Uterus (tissue), 4 donors: ENCODE results near the gene IL12B. TPM values are rescaled to one million over a fixed set of nuclear protein-coding genes. Genes with fewer than 3 reads are reported as not detected.
"Not testable (repeated sequence)": the region's sequence is repeated elsewhere in the genome, so short reads cannot be mapped to it uniquely, and the experiment has no call there.

Source experiments
- DNase-seq, 2 donors: peaks; one replicate each; pipeline ENCODE4 v3.0.0-alpha.2; 2019 to 2020
- H3K27ac ChIP-seq, 2 donors: fragments of 200-600 bp; sonication (generic); 1 replicate in 1 of 2; 2 replicates in 1 of 2; pipeline ENCODE4 v1.5.1; 2016 to 2018
- H3K27me3 ChIP-seq, 2 donors: fragments of 200-600 bp; sonication (generic); one replicate each; pipeline ENCODE4 v1.5.1; 2018 to 2019; ENCODE audit warnings: control low read depth in 1 of 2
- H3K36me3 ChIP-seq, 2 donors: fragments of 200-600 bp; sonication (generic); one replicate each; pipeline ENCODE4 v1.5.1; 2019; ENCODE audit warnings: control low read depth in 1 of 2
- H3K4me1 ChIP-seq, 2 donors: fragments of 200-600 bp; sonication (generic); one replicate each; pipeline ENCODE4 v1.5.1; 2018 to 2019; ENCODE audit warnings: control low read depth in 1 of 2
- H3K4me3 ChIP-seq, 2 donors: fragments of 200-600 bp; sonication (generic); 1 replicate in 1 of 2; 2 replicates in 1 of 2; pipeline ENCODE4 v1.5.1; 2018 to 2019; ENCODE audit warnings: mild to moderate bottlenecking in 1 of 2
- H3K9me3 ChIP-seq, 2 donors: fragments of 200-600 bp; sonication (generic); one replicate each; pipeline ENCODE4 v1.5.1; 2019; ENCODE audit warnings: control low read depth in 1 of 2
- POLR2A ChIP-seq, 2 donors: fragments of 450-650 bp; IDR thresholded peaks; one replicate each; pipeline ENCODE4 v1.6.1; 2016; ENCODE audit warnings: antibody characterized with exemption in 2 of 2, mild to moderate bottlenecking in 1 of 2, moderate library complexity in 1 of 2
- intact Hi-C: fragments of 100-400 bp; cut with DNase I; formaldehyde crosslinking; loops from one replicate; pipeline ENCODE4 v1.15.1; 2023; ENCODE audit warnings: low total_unique reads
- total RNA-seq, 4 donors: library from RNA; depleted of rRNA in 3 of 4; stranded (reverse); fragments of >200 nt in 3 of 4; gene quantifications; one replicate each; pipeline versions ENCODE4 v1.1.0 to v1.2.4, GENCODE V29; 2014 to 2023
- TF ChIP-seq, protein P1 (sequence below), 4 experiments: fragments of 200-600 bp in 2 of 4; fragments of 450-650 bp in 2 of 4; sonication (generic) in 2 of 4; IDR thresholded peaks; one replicate each; pipeline ENCODE4 v1.5.1; 2016 to 2019; ENCODE audit warnings: antibody characterized with exemption in 4 of 4, mild to moderate bottlenecking in 2 of 4, moderate library complexity in 1 of 4
- donor health status: DM: yes; HTN: yes; CAD: no.

The IL12B gene
- total RNA-seq, 4 donors from 2014 or later = not detected

DNA sequence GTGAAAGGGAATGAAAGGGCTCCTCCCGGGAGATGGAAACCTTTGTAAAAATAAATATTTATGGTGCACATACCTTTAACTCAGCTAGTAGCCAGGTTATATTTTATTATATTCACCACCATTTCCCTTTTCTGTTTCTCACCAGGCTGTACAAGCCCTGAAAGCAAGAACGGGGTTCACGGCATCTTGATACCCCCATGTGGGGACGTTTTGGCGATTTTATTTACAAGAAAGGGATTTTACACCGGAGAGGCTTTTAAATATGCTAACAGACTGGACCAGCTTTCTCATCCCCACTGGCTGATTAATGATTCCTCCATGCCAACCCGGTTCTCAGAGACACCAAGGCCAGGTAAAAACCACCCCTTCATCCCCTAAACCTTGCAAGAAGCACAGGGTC, 19.2 kb downstream of the IL12B start:
- H3K36me3 ChIP-seq = no peaks in the 10 kb centered on the region
- intact Hi-C loops = no loop called here
- H3K9me3 ChIP-seq = no peaks in the 10 kb centered on the region
- no peak for TF ChIP-seq POLR2A (IDR thresholded peaks at IDR 0.05)
- TF ChIP-seq, protein P1, sequence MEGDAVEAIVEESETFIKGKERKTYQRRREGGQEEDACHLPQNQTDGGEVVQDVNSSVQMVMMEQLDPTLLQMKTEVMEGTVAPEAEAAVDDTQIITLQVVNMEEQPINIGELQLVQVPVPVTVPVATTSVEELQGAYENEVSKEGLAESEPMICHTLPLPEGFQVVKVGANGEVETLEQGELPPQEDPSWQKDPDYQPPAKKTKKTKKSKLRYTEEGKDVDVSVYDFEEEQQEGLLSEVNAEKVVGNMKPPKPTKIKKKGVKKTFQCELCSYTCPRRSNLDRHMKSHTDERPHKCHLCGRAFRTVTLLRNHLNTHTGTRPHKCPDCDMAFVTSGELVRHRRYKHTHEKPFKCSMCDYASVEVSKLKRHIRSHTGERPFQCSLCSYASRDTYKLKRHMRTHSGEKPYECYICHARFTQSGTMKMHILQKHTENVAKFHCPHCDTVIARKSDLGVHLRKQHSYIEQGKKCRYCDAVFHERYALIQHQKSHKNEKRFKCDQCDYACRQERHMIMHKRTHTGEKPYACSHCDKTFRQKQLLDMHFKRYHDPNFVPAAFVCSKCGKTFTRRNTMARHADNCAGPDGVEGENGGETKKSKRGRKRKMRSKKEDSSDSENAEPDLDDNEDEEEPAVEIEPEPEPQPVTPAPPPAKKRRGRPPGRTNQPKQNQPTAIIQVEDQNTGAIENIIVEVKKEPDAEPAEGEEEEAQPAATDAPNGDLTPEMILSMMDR (IDR thresholded peaks at IDR 0.05) = no peak
- peaks cover 0 to 10% of the 10 kb centered on the region in 2 donors for H3K27me3 ChIP-seq
- DNase-seq = no peak
- no peak overlapping the region for H3K27ac ChIP-seq
- H3K4me1 ChIP-seq = no peaks in the 10 kb centered on the region
- H3K4me3 ChIP-seq = no peak overlapping the region

DNA sequence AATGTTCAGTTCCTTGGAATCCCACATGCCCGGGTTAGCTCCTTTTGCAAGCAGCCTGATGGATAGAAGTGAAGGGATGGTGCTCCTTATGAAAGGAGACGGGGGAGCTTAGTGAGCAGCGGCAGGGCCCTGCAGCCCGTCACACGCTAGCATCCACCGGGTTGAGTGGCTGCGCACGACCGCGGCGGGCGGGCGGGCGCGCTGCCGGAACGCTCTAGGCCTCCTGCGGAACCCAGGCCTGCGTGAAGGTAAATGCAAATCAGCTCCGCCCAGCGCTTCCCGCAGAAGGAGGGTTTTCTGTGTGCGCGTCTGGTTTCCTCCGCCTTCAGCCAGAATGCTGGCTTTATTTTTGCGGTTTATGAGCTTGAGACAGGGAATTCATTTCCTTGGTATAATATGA, 19.8 kb downstream of the IL12B start:
- intact Hi-C loops = no loop called here
- Histone ChIP-seq H3K9me3 (no peaks in the 10 kb centered on the region), H3K36me3 (no peaks in the 10 kb centered on the region), H3K4me1 (no peaks in the 10 kb centered on the region), H3K27ac (no peak overlapping the region), H3K27me3 (peaks cover 0 to 10% of the 10 kb centered on the region in 2 donors), H3K4me3 (no peak overlapping the region)
- DNase-seq = no peak
- TF ChIP-seq POLR2A (IDR thresholded peaks at IDR 0.05) = no peak
- TF ChIP-seq, protein P1 (IDR thresholded peaks at IDR 0.05) = no peak

DNA sequence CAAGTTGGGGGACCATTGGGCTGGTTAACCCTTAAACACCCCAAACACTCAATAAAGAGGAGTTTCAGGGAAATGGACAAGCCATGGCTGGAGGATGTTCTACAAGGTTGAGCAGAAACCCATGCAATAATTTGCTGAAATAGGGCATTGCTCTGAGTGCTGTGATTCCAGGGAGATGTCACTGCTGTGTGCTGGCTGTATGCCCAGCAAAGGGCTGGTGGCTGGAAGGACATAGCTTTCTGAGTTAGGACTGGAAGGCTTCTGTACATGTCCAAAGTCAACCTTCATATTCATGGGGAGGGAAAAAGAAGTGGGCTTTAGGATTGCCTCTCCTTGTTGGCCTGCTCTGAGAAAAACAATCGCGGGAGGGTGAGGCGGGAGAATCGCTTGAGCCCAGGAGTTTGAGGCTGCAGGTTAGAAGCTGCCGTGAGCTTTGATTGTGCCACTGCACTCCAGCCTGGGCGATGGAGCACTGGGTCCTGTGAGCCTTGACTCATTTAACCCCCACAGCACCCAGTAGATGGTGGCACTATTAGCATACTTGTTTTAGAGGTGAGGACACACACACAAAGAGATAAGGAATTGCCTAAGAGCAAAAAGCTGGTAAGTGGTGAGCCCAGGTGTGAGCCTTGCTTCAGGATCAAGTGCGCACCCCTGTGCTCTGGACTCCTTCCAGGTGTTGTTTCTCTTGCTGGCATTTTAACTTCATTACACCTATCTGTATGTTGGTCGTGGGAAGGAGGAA, 20.4 kb downstream of the IL12B start:
- no peak for DNase-seq
- TF ChIP-seq, protein P1 (IDR thresholded peaks at IDR 0.05) = no peak
- TF ChIP-seq POLR2A (IDR thresholded peaks at IDR 0.05) = no peak
- no peaks in the 10 kb centered on the region for H3K4me1 ChIP-seq
- no peaks in the 10 kb centered on the region for H3K9me3 ChIP-seq
- no peaks in the 10 kb centered on the region for H3K36me3 ChIP-seq
- intact Hi-C loops = no loop called here
- peaks cover 0 to 10% of the 10 kb centered on the region in 2 donors for H3K27me3 ChIP-seq
- H3K4me3 ChIP-seq = no peak overlapping the region
- H3K27ac ChIP-seq = no peak overlapping the region

DNA sequence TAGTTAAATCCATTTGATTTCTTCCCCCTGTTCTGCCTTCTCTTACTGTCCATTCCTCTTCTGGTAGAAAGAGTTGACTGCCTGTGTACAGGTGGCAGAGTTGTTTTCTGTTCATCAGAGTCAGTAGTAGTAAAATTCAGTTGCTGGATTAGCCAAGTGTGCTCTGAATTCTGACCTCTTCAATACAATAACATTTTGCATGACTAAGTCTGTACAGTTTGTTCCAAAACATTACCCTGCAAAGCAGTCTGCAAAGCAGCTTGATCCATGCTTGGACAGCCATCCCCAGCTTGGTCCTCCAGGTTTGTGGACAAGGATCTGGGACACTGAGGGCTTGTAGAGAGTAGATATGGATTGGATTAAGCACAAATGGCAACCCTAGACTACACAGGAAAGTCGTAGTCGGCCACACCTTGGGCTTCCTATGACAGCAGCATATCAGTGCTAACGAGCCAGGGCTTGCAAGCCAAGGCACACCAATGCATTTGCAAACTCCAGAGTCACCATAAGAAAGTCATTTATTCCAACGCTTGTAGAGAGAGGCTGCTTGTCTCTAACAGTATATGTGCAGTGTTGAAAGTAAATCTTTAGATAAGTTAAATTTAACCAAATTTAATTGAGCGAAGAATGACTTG, 25.2 kb downstream of the IL12B start:
- Histone ChIP-seq H3K36me3 (no peaks in the 10 kb centered on the region), H3K4me3 (no peak overlapping the region), H3K4me1 (no peaks in the 10 kb centered on the region), H3K27ac (no peak overlapping the region), H3K27me3 (no peaks in the 10 kb centered on the region), H3K9me3 (no peaks in the 10 kb centered on the region)
- intact Hi-C loops = no loop called here
- TF ChIP-seq, protein P1 (IDR thresholded peaks at IDR 0.05) = no peak
- TF ChIP-seq POLR2A (IDR thresholded peaks at IDR 0.05) = no peak
- no peak for DNase-seq

DNA sequence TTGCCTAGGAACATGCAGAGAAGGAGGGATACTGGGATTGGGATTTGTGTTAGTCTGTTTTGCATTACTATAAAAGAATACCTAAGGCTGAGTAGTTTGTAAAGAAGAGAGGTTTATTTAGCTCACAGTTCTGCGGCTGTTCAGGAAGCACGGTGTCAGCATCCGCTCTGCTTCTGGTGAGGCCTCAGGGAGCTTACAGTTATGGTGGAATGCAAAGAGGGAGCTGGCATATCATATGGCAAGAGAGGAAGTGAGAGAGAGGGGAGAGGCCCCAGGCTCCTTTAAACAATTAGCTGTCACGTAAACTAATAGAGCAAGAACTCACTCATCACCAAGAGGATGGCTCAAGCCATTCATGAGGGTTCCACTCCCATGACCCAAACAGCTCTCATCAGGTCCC, 27.0 kb downstream of the IL12B start:
- H3K9me3 ChIP-seq = no peaks in the 10 kb centered on the region
- H3K4me3 ChIP-seq = no peak overlapping the region
- TF ChIP-seq, protein P1 (IDR thresholded peaks at IDR 0.05) = no peak
- TF ChIP-seq POLR2A (IDR thresholded peaks at IDR 0.05) = no peak
- H3K27me3 ChIP-seq = no peaks in the 10 kb centered on the region
- H3K36me3 ChIP-seq = no peaks in the 10 kb centered on the region
- intact Hi-C loops = no loop called here
- no peak for DNase-seq
- H3K4me1 ChIP-seq = no peaks in the 10 kb centered on the region
- H3K27ac ChIP-seq = no peak overlapping the region

DNA sequence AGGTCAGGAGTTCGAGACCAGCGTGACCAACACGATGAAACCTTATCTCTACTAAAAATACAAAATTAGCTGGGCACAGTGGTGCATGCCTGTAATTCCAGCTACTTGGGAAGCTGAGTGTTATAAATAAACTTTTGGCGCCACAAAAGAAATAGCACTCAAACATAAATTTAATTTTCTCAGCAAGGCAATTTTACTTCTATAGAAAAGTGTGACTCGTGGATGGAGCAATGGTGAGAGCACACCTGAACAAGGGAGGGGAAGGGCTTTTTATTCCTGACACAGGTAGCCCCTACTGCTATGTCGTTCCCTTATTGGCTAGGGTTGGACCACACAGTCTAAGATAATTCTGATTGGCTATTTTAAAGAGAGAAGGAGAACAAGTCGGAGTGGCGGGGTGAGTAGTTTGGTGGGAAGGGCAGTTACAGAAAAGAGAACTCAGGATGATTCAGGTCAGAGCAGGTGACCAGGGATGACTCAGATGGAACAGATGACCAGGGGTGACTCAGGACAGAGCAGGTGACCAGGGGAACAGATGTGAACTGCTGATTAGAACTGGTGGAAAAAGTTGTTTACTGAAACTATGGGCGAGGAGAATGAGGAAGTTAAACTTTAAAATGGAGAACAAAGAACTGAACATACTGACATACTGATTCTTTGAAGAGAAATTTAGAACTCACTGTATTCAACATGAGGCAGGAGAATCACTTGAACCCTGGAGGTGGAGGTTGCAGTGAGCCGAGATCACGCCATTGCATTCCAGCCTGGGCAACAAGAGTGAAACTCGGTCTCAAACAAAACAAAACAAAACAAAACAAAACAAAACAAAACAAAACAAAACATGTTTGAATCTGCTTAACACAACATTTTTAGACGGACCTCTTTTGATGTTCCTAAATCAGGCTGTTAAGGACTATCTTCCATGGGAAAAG, 28.1 kb downstream of the IL12B start:
- H3K27me3 ChIP-seq, H3K4me3 ChIP-seq, intact Hi-C loops, DNase-seq, H3K9me3 ChIP-seq, H3K36me3 ChIP-seq, H3K27ac ChIP-seq, H3K4me1 ChIP-seq: not testable (repeated sequence)
